Pancreas (tissue), 10 donors: Measurements from ENCODE around the gene SMIM14. TPM values are rescaled to one million over a fixed set of nuclear protein-coding genes. Genes with fewer than 3 reads are reported as not detected.
"Not testable (repeated sequence)": the region's sequence is repeated elsewhere in the genome, so short reads cannot be mapped to it uniquely, and the experiment has no call there.

ENCODE experiments used
- ATAC-seq, 4 donors: fragments of 200-7000 bp; cut with Tn5 transposase; one replicate each; pipeline versions ENCODE4 v1.8.0 to v1.9.1; 2020; ENCODE audit warnings: mild to moderate bottlenecking in 4 of 4, moderate library complexity in 4 of 4
- DNase-seq, 6 donors: peaks; one replicate each; pipeline ENCODE4 v3.0.0-alpha.2; 2020
- FAIRE-seq: peaks from 2 replicates; lab custom pipeline; 2012; peaks lifted over from hg19 to GRCh38; lab: Jason Lieb, UNC
- H3K27ac ChIP-seq, 4 donors: fragments of 200-600 bp; sonication (generic); 1 replicate in 3 of 4; 2 replicates in 1 of 4; pipeline versions ENCODE4 v1.5.0 to v1.8.0; 2020
- H3K27me3 ChIP-seq, 4 donors: fragments of 200-600 bp; one replicate each; pipeline ENCODE4 v1.8.0; 2021
- H3K36me3 ChIP-seq, 3 donors: fragments of 200-600 bp; sonication (generic) in 1 of 3; one replicate each; pipeline versions ENCODE4 v1.5.0 to v1.8.0; 2020 to 2021
- H3K4me1 ChIP-seq, 3 donors: fragments of 200-600 bp; one replicate each; pipeline ENCODE4 v1.8.0; 2021
- H3K4me3 ChIP-seq, 4 donors: fragments of 200-600 bp; sonication (generic) in 2 of 4; one replicate each; pipeline versions ENCODE4 v1.5.0 to v1.8.0; 2020 to 2021
- H3K9me3 ChIP-seq, 4 donors: fragments of 200-600 bp; one replicate each; pipeline ENCODE4 v1.8.0; 2021
- WGBS, 2 donors: extraction: QIAGEN DNeasy Blood & Tissue Kit; methylation state at CpG; one replicate each; pipeline ENCODE4 v1.1.7; 2013; 5-methylcytosine and 5-hydroxymethylcytosine counted together
- intact Hi-C, 3 donors: fragments of 100-400 bp; cut with DNase I; formaldehyde crosslinking; loops; one replicate each; pipeline versions ENCODE4 v1.11.1 to v1.14.2; 2022
- polyA plus RNA-seq, 2 donors: library from polyadenylated mRNA; stranded (reverse); fragments of 200-250 nt; gene quantifications; one replicate each; pipeline ENCODE4 v1.2.3, GENCODE V29; 2013
- total RNA-seq, 6 donors: library from RNA; stranded (reverse); fragmentation: NEBNext Ultra II Directional in 4 of 6; extraction: Animal tissue kit (Norgen Biotek cat#: 25700) in 4 of 6; gene quantifications; one replicate each; pipeline versions ENCODE4 v1.2.1 to v1.2.4, GENCODE V29; 2021 to 2023
- TF ChIP-seq, protein P1 (sequence below), 4 donors: fragments of 200-600 bp; sonication (generic) in 3 of 4; IDR thresholded peaks; one replicate each; pipeline versions ENCODE4 v1.5.0 to v1.8.0; 2021; ENCODE audit warnings: antibody characterized with exemption in 4 of 4
- donor health status: healthy with polysubstance abuse.
- donor health status: DM: no; HTN: no; CAD: no; lungs with moderate emphysema.
- donor health status: DM: no; HTN: no; CAD: no.
- donor health status: control.
- donor health status: control.
- donor health status: Bipolar disorder and iron deficiency.
- donor health status: DM: yes; HTN: yes; CAD: no.
- donor health status: DM: no; HTN: no; CAD: no.
- donor health status: DM: no; HTN: no; CAD: no.
- donor health status: DM: yes; HTN: yes; CAD: no.

SMIM14 gene
- total and polyA plus RNA-seq, 8 donors = 14.3 to 53.6 (median 44.5) TPM

DNA sequence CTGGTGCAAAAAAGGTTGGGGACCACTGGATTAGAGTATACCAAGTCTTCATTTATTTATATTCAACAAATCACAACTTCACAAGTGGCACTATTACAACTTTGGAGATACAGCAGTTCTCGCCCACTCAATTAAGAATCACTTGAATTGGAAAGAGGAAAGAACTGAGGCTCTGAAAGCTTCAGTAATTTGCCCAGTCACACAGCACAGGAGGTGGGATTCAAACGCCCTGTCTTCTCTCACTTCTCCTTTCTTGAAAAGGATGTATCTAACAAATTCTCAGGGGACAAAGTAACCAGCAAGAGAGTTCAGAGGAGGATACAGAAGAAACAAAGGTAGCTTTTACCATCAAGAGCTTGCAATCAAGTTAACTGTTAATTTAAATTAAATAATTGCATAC lies 12.4 kb downstream of the SMIM14 start:
- ATAC-seq = no peak
- Histone ChIP-seq H3K4me1 (peaks cover 7 to 13% (median 8%) of the 10 kb centered on the region in 3 donors), H3K4me3 (no peak overlapping the region), H3K36me3 (no peaks in the 10 kb centered on the region), H3K9me3 (no peaks in the 10 kb centered on the region), H3K27me3 (no peaks in the 10 kb centered on the region), H3K27ac (no peak overlapping the region)
- intact Hi-C loops = no loop called here
- DNase-seq = no peak
- TF ChIP-seq, protein P1, sequence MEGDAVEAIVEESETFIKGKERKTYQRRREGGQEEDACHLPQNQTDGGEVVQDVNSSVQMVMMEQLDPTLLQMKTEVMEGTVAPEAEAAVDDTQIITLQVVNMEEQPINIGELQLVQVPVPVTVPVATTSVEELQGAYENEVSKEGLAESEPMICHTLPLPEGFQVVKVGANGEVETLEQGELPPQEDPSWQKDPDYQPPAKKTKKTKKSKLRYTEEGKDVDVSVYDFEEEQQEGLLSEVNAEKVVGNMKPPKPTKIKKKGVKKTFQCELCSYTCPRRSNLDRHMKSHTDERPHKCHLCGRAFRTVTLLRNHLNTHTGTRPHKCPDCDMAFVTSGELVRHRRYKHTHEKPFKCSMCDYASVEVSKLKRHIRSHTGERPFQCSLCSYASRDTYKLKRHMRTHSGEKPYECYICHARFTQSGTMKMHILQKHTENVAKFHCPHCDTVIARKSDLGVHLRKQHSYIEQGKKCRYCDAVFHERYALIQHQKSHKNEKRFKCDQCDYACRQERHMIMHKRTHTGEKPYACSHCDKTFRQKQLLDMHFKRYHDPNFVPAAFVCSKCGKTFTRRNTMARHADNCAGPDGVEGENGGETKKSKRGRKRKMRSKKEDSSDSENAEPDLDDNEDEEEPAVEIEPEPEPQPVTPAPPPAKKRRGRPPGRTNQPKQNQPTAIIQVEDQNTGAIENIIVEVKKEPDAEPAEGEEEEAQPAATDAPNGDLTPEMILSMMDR (IDR thresholded peaks at IDR 0.05) = no peak
- no peak for FAIRE-seq
- 81 to 84% methylated on average over 2 of the region's 2 CpGs for WGBS, 2 donors

DNA sequence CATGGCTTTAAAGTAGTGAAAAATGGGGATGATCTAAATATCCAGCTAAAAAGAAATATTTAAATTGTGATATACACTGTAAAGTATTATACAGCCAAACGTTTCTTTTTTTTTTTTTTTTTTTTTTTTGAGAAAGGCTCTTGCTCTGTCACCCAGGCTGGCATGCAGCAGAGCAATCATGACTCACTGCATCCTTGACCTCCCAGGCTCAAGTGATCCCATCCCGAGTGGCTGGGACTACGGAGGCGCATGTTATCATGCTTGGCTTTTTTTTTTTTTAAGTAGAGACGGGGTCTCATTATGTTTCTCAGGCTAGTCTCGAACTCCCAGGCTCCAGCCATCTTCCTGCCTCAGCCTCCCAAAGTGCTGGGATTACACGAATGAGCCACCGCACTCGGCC lies 17.1 kb downstream of the SMIM14 start:
- TF ChIP-seq, protein P1 (IDR thresholded peaks at IDR 0.05) = no peak
- intact Hi-C loops = no loop called here
- ATAC-seq (peak; percentile 70 to 85 (median 76)), DNase-seq (peak in 3 of 6 donors; percentile 42 to 53 (median 49)), FAIRE-seq (no peak)
- Histone ChIP-seq H3K4me3 (no peak overlapping the region), H3K27me3 (no peaks in the 10 kb centered on the region), H3K36me3 (no peaks in the 10 kb centered on the region), H3K9me3 (no peaks in the 10 kb centered on the region), H3K27ac (peak overlapping the region in 2 of 4 donors; percentile 71 to 75), H3K4me1 (peaks cover 12 to 24% (median 23%) of the 10 kb centered on the region in 3 donors)
- 60 to 67% methylated on average over 9 of the region's 9 CpGs for WGBS, 2 donors

DNA sequence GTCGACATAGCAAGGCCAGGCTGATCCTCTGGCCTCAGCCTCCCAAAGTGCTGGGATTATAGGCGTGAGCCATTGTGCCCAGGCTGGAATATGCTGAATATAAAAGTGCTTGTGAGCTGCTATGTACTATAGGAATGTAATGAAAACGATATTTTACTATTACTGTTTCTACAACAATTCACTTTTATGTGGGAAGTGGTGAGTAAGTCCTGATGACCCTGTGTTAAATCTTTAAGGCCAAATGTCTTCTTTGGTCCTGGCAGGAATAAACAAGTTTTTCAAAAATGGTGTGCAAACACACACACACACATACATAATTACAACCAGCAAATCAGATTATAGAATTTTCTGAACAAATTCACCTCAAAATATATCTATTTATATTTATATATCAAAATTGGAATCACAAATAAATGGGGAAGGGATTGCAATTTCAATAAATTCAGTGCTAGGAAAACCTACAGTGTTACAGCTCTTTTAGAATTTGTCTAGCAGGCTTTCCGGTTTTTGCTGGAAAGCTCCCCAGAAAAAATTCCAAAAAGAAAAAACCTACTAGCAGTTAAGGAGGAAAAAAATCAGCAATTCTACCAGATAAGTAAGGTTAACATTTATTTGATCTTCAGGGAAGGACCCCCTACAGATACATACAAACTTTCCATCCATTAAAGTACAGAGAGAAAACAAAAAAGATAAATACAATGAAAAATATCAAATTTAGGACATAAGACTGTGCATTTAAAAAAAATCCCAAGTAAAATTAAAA lies 17.9 kb downstream of the SMIM14 start:
- H3K4me1 ChIP-seq = peaks cover 12 to 24% (median 23%) of the 10 kb centered on the region in 3 donors
- intact Hi-C loops = no loop called here
- H3K9me3 ChIP-seq = no peaks in the 10 kb centered on the region
- H3K4me3 ChIP-seq = no peak overlapping the region
- DNase-seq (no peak), FAIRE-seq (no peak), ATAC-seq (no peak)
- TF ChIP-seq, protein P1 (IDR thresholded peaks at IDR 0.05) = no peak
- no peaks in the 10 kb centered on the region for H3K36me3 ChIP-seq
- whole genome bisulfite sequencing, 2 donors = 76 to 77% methylated on average over 4 of the region's 4 CpGs
- no peaks in the 10 kb centered on the region for H3K27me3 ChIP-seq
- peak overlapping the region in 2 of 4 donors; percentile 71 to 75 for H3K27ac ChIP-seq

DNA sequence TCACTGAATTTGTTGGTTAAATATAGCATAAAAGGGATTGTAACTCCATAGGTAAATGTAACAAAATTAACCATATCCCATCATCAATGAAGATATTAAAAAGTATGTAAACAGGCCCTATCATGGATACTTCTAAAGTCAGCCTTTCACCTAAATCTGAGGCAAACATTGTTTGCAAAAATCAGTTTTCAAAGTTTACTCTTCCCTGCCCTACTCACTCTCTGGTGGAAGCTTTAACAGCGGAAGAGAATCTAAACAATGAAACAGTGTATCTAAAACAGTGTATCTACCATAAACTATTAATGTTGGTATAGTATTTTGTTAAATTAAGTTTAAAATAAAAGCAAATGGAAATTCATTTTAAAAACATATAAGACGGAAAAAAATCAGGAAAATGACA lies 21.1 kb downstream of the SMIM14 start:
- peaks cover 17 to 32% (median 17%) of the 10 kb centered on the region in 3 donors for H3K4me1 ChIP-seq
- intact Hi-C loops = no loop called here
- no peak for ATAC-seq
- no peak overlapping the region for H3K4me3 ChIP-seq
- DNase-seq = no peak
- H3K9me3 ChIP-seq = no peaks in the 10 kb centered on the region
- TF ChIP-seq, protein P1 (IDR thresholded peaks at IDR 0.05) = no peak
- no peaks in the 10 kb centered on the region for H3K36me3 ChIP-seq
- FAIRE-seq = no peak
- no peak overlapping the region for H3K27ac ChIP-seq
- no peaks in the 10 kb centered on the region for H3K27me3 ChIP-seq
- WGBS, 2 donors = 87 to 95% methylated on average over 2 of the region's 2 CpGs

DNA sequence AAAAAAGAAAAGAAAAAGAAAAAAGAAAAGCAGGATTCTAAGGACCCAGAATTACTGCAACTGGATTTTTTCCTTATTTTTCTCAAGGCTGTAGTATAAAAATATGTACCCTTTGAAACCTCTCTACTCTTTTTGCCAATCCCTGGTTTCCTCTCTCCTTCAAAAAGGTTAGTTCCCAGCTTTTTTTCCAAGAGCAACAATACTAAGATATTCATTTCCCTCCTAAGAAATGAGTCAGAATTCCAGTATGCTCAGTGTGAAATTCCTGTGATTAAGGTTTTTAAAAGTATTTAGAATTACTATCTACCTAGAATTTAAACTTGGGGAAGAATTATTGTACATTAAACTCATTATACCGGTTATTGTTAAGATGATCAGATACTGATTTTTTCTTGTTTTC lies 22.0 kb downstream of the SMIM14 start:
- FAIRE-seq = no peak

DNA sequence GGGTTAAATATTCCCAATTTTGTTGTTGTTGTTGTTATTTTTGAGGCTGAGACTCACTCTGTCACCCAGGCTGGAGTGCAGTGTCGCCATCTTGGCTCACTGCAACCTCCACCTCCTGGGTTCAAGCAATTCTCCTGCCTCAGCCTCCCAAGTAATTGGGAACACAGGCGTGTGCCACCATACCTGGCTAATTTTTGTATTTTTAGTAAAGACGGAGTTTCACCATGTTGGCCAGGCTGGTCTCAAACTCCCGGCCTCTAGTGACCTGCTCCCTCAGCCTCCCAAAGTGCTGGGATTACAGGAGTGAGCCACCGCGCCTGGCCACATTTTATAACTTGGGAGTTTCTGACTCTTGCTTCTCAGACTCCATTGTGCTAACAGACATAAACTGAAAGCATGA lies 22.6 kb downstream of the SMIM14 start:
- H3K9me3 ChIP-seq, H3K36me3 ChIP-seq, H3K27me3 ChIP-seq, DNase-seq, FAIRE-seq, H3K4me3 ChIP-seq, ATAC-seq, intact Hi-C loops, H3K27ac ChIP-seq: not testable (repeated sequence)
- H3K4me1 ChIP-seq = peaks cover 9 to 26% (median 9%) of the 10 kb centered on the region in 3 donors
- 97% methylated on average over 6 of the region's 6 CpGs for WGBS, 2 donors

More for the DNA sequence above, 22.0 kb downstream of the SMIM14 start:
- Histone ChIP-seq H3K27ac (no peak overlapping the region), H3K36me3 (no peaks in the 10 kb centered on the region), H3K9me3 (no peaks in the 10 kb centered on the region), H3K4me3 (no peak overlapping the region), H3K27me3 (no peaks in the 10 kb centered on the region), H3K4me1 (peaks cover 14 to 32% (median 14%) of the 10 kb centered on the region in 3 donors)
- DNase-seq = no peak
- intact Hi-C loops = no loop called here
- TF ChIP-seq, protein P1 (IDR thresholded peaks at IDR 0.05) = no peak
- 68 to 69% methylated on average over 1 of the region's 1 CpG for WGBS, 2 donors
- ATAC-seq = no peak
